Stimulated activated CD4-positive, alpha-beta T cell treated with anti-CD3 and anti-CD28 coated beads, Interleukin-15, amount 100 ng/mL, for 24 hours (primary cell): ENCODE measurements around the gene ABCC10.
"Not testable (repeated sequence)": the region's sequence is repeated elsewhere in the genome, so short reads cannot be mapped to it uniquely, and the experiment has no call there.

ENCODE experiments used
- DNase-seq: peaks from one replicate; pipeline ENCODE4 v3.0.0-alpha.2; 2020

Gene ABCC10, protein sequence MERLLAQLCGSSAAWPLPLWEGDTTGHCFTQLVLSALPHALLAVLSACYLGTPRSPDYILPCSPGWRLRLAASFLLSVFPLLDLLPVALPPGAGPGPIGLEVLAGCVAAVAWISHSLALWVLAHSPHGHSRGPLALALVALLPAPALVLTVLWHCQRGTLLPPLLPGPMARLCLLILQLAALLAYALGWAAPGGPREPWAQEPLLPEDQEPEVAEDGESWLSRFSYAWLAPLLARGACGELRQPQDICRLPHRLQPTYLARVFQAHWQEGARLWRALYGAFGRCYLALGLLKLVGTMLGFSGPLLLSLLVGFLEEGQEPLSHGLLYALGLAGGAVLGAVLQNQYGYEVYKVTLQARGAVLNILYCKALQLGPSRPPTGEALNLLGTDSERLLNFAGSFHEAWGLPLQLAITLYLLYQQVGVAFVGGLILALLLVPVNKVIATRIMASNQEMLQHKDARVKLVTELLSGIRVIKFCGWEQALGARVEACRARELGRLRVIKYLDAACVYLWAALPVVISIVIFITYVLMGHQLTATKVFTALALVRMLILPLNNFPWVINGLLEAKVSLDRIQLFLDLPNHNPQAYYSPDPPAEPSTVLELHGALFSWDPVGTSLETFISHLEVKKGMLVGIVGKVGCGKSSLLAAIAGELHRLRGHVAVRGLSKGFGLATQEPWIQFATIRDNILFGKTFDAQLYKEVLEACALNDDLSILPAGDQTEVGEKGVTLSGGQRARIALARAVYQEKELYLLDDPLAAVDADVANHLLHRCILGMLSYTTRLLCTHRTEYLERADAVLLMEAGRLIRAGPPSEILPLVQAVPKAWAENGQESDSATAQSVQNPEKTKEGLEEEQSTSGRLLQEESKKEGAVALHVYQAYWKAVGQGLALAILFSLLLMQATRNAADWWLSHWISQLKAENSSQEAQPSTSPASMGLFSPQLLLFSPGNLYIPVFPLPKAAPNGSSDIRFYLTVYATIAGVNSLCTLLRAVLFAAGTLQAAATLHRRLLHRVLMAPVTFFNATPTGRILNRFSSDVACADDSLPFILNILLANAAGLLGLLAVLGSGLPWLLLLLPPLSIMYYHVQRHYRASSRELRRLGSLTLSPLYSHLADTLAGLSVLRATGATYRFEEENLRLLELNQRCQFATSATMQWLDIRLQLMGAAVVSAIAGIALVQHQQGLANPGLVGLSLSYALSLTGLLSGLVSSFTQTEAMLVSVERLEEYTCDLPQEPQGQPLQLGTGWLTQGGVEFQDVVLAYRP (N-terminal part only)

DNA sequence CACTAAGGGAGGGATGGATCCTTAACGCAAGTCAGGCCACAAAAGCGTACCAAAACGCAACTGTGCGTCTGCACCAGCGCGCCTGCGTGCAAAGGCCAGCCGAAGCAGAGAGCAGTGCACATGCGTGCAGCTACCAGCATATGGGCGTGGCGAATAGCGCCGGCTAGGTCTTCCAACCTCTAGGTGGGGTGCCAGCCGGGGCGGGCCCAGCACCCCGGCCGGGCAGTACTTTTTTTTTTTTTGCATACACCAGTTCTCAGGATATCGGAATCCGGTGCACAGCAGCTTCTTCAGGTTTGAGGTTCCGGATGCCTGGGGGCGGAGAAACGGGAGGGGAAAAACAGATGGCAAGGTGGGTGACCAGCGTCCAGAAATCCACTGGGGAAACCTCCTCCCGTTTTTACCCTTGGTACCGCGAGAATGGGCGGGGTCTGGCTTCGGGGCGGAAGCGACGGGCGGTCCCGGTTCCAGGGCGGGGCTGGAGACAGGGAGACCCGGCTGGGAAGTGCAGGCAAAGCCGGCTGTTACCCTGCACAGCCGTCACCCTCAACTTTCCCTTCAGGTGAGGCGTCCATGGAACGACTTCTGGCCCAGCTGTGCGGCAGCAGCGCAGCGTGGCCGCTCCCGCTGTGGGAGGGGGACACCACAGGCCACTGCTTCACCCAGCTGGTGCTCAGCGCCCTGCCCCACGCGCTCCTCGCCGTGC lies at the start of gene ABCC10:
TSS of gene ABCC10 (plus strand) at position 136 of the 706 bp plus-strand sequence. CDS start at position 574, 438 bp downstream.
- peak; percentile 97 for DNase-seq

DNA sequence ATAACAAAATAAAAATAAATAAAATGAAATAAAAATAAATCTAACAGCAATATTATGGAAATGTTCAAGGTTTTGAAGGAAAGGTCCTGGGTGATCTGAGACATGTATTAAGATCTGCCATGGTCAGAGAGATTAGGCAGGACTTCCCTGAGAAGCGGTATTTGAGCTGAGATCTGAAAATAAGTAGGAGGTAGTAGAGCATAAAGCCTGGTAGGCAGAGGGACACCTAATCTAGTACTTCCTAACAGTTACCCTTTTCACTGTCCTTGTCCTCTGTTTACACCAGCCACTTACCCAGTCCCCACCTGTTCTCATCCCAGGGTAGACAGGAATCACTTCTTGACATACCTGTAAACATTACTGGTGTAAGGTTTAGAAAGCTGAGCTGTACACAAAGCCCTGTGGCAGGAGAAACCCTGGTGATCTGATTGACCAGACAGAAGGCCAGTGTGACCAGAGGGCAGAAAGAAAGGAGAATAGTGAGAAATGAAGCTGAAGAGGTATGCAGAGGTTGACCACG lies 49.6 kb upstream of the ABCC10 start:
- DNase-seq = no peak

DNA sequence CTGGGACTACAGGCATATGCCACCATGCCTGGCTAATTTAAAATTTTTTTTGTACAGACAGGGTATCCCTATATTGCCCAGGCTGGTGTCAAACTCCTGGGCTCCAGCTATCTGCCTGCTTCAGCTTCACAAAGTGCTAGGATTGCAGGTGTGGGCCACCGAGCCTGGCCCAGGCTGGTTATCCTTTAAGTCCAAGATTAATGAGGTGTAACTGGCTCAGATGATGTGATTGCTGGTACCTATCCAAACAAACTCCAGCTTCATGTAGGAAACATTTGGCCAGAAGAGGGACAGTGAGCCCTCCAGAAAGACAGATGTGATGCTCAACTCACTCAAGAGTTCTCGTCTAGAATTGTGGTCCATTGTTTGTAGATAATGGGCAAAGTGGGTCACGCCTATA lies 48.7 kb upstream of the ABCC10 start:
- no peak for DNase-seq

DNA sequence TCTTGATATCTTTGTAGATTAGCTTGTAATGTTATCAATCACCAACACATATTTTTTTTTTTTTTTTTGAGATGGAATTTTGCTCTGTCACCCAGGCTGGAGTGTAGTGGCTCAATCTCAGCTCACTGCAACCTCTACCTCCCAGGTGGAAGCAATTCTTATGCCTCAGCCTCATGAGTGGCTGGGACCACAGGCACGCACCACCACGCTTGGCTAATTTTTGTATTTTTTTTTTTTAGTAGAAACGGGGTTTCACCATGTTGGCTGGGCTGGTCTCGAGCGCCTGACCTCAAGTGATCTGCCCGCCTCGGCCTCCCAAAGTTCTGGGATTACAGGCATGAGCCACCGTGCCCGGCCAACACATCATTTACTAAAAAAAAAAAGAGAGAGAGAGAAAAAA lies 46.5 kb upstream of the ABCC10 start:
- not testable (repeated sequence) for DNase-seq

DNA sequence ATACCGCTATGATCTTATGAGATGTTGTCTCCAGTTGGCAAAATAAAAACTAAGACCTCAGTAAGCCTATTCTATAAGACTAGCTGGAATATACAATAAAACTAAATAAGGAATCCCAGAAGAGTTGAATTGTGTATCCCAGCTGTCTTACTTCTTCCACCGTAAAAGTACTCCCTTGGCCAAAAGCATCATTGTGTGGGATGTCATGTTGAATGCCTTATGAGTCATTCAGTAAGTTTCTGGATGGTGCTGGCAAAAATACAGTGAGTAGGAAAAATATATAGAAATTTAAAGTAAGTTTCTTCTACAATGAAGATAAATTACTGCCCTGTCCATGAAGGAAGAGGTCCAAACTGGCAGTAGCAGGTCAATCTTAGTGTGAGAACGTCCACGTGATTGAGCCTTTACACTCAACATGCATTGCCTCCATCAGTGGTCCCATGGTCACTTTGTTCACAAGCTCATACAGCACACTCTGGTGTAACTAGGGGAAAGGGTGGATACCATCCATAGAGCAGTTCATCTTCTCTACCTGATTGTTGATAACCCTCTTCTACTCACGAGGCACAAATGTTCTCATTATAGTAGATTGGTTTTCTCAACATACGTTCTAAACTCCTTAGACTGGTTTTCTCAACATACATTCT lies 44.2 kb upstream of the ABCC10 start:
- DNase-seq = no peak

DNA sequence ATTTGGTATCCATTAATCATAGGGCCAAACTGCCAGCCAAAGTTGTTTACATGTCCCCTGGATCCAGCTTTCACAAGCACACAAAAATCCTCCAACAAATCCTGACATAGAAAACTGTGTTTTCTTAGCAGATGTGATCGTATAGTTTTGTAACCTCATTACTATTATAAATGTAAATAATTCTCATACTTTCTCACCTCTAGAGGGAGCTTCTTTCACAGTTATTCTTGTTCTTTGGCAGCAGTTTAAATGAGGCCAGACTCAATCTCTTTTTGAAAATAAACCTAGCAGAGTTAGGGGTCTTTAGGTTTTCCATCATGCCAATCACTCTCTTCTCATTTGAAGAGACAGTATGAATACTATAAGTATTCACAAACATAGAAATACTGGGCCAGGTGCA lies 40.8 kb upstream of the ABCC10 start:
- DNase-seq = no peak

DNA sequence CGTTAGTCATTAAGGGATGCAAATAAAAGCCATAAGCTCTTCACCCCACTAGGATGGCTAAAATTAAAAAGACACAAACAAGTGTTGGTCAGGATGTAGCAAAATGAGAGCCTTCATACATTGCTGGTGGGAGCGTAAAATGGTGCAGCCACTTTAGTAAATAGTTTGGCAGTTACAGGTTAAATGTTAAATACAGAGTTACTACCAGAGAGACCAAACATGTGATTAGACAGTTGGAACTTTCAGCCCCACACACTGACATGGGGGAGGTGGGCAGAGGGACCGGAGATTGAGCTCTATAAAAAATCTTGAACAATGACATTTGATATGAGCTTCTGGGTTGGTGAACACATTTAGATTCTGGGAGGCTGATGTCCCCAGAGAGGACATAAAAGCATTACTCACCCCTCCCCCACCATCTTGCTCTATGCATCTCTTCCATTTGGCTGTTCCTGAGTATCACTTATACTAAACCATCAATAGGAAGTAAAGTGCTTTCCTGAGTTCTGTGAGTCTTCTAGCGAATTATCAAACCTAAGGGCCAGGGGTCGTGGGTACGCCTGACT lies 37.5 kb upstream of the ABCC10 start:
- no peak for DNase-seq

DNA sequence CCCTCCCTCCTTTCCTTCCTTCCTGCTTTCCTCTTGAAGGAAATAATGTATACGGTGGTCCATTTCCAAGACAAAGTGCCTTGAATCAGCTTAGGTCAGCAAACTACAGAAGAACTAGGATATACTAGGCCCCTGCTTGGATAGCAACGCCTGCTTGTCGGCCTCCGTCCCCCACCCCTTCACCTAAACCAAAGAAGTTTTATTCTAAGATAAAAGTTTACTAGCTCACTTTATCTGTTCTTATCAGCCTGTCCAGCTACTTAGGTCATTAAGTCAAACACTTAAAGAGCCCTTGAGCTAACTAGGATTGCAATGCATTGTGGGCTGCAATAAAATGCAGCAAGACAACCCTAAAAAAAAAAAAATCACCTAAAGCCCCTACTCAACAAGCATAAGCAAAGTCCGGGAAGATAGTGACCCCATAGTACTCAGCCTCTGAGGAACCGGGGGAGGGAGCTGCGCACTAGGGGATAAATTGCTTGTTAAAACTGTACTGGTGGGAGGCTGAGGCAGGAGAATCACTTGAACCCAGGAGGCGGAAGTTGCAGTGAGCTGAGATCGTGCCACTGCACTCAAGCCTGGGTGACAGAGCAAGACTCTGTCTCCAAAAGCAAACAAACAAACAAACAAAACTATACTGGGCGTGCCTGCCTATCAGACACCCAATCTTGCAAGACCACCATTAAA lies 36.4 kb upstream of the ABCC10 start:
- DNase-seq = not testable (repeated sequence)

DNA sequence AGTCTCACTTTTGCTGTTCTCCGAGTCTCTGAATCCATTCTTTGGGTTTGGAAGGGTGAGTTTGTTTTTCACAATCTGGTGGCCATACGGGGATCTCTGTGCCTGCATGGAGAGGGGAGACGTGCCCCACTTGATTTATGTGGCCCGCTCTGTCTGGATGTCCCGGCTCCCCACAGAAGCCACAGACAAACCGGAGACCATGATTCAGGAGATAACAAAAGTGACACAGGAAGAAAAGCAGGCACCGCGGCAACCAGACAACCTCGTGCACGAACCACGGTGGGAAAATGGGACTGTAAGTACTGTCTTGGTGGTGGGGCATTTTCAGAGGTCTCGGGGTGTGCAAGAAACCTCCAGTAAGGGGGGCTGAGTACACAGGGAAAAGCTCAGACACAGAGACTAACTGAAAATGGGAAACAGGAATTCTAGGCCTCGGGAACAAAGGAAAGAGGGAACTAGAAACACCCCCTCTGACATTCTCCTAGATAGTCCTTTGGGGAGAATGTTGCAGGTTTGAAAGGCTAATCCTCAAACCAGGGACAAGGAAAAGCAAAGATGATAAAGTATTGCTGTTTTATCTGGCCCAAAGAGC lies 35.8 kb upstream of the ABCC10 start:
- DNase-seq = peak; percentile 45

DNA sequence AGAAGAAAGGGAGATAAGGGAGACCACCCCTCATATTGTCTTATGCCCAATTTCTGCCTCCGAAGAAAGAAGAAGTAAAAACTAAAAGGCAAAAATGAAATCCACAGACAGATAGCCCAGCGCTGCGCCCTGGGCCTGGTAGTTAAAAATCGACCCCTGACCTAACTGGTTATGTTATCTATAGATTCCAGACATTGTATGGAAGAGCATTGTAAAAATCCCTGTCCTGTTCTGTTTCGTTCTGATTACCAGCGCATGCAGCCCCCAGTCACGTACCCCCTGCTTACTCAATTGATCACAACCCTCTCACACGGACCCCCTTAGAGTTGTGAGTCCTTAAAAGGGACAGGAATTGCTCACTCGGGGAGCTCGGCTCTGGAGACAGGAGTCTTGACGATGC lies 34.2 kb upstream of the ABCC10 start:
- DNase-seq = not testable (repeated sequence)

DNA sequence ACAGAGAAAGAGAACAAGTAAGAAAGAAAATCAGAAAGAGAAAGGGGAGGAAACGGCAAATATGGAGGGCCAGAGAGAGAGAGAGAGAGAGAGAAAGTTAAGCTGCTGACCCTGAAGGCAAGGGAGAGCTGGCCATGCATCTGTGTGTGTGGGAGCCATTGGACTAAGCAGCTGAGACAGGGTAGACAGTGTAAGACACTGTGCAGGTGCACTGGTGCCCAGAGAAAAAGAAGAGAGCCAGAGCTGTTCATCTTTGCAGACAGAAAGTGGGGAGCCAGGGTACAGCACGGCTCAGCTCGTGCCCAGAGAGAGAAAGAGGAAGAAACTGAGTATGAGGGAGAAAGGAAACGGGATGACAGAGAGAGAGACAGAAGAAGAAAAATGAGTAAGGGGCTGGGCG lies 33.7 kb upstream of the ABCC10 start:
- no peak for DNase-seq

DNA sequence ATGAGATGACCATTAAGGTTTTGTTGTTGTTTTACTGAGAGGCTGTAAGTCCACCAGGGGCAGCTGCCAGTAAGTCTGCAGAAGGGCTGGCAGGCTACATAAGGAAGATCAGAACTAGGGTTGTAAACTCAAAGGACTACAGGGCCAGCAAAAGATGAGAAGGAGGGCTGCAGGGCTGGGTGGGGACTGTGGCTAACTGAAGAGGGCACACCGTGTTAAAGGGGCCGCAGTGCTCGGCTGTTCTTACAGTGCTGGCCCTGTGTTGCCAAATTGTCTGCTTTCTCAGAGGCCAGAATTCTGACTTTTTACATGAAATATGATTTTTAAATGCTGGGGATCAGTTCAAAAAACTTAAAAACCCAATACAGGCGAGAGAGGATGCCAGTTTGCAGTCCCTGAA lies 32.4 kb upstream of the ABCC10 start:
- DNase-seq = no peak

DNA sequence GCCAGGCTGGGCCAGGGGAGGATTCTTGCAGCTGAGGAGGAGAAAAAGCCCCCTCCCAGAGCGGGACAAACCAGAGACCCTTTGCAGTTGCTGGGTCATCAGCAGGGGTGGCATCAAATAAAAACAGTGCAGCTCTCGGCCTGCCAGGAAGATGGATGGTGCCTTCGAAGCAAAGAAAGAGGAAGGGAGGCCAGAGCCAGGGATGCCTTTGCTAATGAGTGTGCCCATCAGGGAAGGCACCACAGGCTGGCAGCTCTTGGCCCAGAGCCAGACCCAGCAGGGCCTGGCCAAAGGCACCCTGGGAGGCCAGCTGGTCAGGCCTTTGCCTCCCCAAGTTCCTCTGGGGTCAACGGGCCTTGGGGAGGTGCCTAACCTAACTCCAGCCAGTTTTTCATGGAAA lies 31.6 kb upstream of the ABCC10 start:
- DNase-seq = no peak

DNA sequence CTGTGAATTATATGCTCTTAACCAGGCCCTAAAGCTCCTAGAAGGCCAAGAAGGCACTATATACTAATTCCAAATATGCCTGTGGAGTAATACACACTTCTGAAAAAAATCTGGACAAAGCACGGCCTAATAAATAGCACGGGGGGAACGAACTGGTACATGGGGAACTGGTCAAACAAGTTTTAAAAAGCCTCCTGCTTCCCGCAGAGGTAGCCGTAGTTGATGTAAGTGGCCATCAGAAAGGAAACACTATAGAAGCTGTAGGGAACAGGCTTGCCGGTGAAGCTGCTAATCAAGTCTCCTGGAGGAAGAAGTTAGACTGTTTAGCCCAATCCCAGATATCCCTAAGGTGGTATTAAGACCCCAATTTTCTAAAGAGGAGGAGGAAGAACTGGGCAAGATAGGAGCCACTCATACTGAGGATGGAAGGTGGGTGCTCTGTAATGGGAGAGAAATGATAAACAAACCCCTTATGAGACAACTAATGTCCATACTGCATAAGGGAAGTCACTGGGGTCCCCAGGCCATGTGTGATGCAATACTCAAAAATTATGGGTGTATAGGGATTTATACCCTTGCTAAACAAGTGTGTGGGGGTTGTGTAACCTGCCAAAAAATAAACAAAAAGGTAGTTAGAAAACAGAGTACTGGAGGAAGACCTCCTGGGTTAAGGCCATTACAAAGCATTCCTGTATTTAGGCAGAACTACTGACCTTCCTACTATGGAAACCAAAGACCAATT lies 30.8 kb upstream of the ABCC10 start:
- no peak for DNase-seq

DNA sequence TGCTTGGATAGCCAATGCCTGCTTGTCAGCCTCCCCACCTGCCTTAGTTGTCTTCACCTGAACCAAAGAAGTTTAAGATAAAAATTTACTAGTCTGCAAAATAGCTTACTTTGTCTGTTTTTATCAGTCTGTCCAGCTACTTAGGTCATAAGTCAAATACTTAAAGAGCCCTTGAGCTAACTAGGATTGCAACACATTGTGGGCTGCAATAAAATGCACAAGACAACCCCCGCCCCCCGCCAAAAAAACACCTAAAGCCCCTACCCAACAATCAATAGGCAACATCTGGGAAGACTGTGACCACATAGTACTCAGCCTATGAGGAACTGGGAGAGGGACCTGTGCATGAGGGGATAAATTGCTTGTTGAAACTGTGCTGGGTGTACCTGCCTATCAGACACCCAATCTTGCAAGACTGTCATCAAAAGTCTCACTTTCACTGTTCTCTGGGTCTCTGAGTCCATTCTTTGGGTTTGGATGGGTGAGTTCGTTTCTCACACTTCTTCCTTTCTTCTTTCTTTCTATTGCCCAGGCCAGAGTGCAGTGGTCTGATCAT lies 27.3 kb upstream of the ABCC10 start:
- no peak for DNase-seq

DNA sequence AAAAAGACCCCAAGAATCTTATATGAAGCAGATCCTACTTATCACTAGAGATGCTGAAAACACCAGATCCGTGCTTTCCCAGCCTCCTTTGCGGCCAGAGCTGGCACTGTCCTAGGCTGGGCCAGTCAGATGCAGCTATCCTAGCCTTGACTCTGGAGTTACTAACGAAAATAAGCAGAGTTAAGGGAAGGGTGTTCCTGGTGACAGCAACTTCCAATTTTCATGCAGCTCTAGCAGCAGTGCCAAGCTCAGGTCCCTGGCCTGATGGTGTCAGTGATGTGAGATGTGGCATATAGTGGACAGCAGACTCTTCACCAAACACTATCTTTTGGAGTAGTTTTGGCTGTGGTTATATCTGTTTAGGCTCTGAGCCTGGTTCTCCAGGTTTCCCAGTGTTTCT lies 25.6 kb upstream of the ABCC10 start:
- DNase-seq = no peak

DNA sequence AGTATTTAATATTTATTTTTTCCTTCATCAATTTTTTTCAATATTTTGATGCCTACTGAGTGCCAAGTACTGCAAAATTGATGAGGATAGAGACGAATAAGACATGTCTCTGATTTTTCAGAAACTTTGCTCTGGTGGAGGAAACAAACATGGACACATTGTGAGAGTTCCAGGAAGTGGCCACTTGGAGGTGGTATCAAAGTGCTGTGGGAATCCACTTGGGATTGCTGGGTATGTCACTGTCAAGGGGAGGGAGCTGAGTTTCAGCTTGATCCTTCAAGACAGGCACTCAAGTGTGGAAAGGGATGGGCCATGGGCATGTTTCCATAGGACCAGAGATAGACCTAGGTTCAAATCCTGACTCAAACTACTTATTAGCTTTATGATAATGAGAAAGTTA lies 24.5 kb upstream of the ABCC10 start:
- DNase-seq = no peak

DNA sequence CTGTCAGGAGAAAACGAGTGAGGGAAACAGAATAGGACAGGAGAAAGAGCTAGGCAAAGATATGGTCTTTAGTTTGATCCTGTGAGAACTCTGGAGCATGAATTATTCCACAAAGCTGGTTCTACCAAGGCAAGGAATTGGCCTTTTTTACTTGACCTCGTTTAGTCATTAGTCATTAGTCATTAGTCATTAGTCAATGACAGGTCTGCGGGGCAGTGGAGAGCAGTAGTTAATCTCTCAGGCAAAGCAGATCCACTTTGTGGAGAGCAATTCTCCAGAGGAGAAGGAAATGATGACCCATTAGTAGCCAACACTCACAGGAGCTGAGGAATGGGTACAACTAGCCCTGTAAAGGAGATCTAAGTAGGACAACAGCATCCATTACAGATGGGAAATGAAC lies 22.0 kb upstream of the ABCC10 start:
- DNase-seq = no peak

DNA sequence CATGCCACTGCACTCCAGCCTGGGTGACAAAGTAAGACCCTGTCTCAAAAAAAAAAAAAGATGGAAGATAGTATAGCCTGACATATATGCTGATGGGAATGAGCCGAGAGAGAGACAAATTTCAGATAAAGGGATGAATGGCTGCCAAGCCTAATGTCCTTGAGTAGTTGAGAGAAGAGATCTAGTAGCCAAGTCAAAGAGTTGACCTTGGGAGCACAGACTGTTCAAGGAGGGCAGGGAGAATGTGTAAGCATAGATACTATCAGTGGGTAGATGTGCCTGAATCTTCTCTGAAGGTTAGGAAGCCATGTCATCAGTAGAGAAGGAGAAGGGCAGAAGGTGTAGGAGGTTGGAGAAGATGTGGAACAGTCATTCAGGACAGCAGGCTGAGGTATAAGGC lies 20.0 kb upstream of the ABCC10 start:
- no peak for DNase-seq
